Peyer's patch (tissue), 4 donors: Measurements from ENCODE around the gene RANBP1. TPM values are rescaled to one million over a fixed set of nuclear protein-coding genes. Genes with fewer than 3 reads are reported as not detected.

Experiments
- DNase-seq, 3 donors: peaks; one replicate each; pipeline ENCODE4 v3.0.0-alpha.2; 2017 to 2019
- H3K27ac ChIP-seq, 4 donors: fragments of 200-600 bp; sonication (generic); one replicate each; pipeline ENCODE4 v1.5.1; 2016 to 2019
- H3K27me3 ChIP-seq, 2 donors: fragments of 200-600 bp; sonication (generic); one replicate each; pipeline ENCODE4 v1.5.1; 2019
- H3K36me3 ChIP-seq, 3 donors: fragments of 200-600 bp; sonication (generic); one replicate each; pipeline ENCODE4 v1.5.1; 2016 to 2019
- H3K4me1 ChIP-seq, 4 donors: fragments of 200-600 bp; sonication (generic); one replicate each; pipeline ENCODE4 v1.5.1; 2016 to 2019
- H3K4me3 ChIP-seq, 4 donors: fragments of 200-600 bp; sonication (generic); 1 replicate in 3 of 4; 2 replicates in 1 of 4; pipeline ENCODE4 v1.5.1; 2016 to 2019; ENCODE audit warnings: mild to moderate bottlenecking in 1 of 4
- H3K9me3 ChIP-seq, 4 donors: fragments of 200-600 bp; sonication (generic); one replicate each; pipeline ENCODE4 v1.5.1; 2016 to 2019; ENCODE audit warnings: mild to moderate bottlenecking in 1 of 4
- POLR2A ChIP-seq, 2 donors: fragments of 450-650 bp; IDR thresholded peaks; one replicate each; pipeline ENCODE4 v1.5.1; 2017; ENCODE audit warnings: antibody characterized with exemption in 2 of 2, mild to moderate bottlenecking in 2 of 2, moderate library complexity in 2 of 2
- total RNA-seq, 4 donors: library from RNA; depleted of rRNA; stranded (reverse); fragments of >200 nt; gene quantifications; one replicate each; pipeline ENCODE4 v1.1.0, GENCODE V29; 2016
- TF ChIP-seq, protein P1 (sequence below), 6 experiments: fragments of 450-650 bp in 4 of 6; fragments of 200-600 bp in 2 of 6; sonication (generic) in 1 of 6; IDR thresholded peaks; one replicate each; pipeline ENCODE4 v1.5.1; 2017 to 2019; ENCODE audit warnings: antibody characterized with exemption in 6 of 6, mild to moderate bottlenecking in 3 of 6, moderate library complexity in 1 of 6

Gene RANBP1
- total RNA-seq, 4 donors from 2014 or later, result 103 to 203 (median 163) TPM

DNA sequence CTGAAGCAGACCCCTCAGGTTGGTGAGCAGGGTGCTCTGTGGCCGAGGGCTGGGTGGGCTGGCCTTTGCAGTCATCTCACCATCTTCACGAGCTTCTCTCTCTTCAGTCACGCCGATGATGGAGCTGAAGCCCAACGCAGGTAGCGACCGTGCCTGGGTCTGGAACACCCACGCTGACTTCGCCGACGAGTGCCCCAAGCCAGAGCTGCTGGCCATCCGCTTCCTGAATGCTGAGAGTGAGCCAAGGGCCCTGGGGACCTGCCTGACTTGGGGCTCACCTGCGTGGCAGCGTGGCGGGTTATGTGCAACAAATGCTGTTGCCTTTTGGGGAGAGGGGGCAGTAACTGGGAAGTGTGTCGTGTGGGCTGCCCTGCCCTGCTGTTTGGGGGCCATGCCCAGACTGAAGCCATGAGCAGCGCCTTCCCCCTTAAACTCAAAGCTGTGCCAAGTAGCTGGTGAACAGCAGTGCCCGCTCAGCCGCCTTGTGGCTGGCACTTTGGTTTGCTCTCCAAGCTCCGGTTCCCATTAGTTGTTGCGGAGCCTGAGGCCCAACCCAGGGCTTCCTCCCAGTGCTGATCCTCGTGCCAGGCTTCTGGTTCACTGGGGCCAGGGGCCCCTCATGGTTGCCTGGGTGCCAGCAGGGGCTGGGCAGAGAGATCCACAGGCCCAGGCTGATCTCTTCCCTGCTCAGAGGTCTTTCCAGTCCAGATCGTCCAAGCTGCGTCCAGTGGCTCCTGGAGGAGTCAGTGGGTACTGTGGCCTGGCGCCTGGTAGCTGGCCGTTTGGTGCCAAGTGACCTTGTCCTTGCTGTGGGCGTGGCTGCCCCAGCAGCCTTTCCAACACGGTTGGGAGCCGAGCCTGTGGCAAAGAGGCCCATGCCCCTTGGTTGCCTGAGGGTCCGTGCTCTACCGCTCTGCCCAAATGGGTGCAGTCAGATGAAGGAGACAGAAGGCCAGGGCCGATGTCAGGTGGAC, 9.6 kb downstream of the RANBP1 start:
- no peak for DNase-seq
- Histone ChIP-seq H3K27me3 (no peaks in the 10 kb centered on the region), H3K4me3 (no peak overlapping the region), H3K9me3 (no peaks in the 10 kb centered on the region), H3K4me1 (peaks cover 0 to 10% (median 3%) of the 10 kb centered on the region in 4 donors), H3K36me3 (peaks cover 0 to 45% (median 0%) of the 10 kb centered on the region in 3 donors), H3K27ac (no peak overlapping the region)
- TF ChIP-seq, protein P1, sequence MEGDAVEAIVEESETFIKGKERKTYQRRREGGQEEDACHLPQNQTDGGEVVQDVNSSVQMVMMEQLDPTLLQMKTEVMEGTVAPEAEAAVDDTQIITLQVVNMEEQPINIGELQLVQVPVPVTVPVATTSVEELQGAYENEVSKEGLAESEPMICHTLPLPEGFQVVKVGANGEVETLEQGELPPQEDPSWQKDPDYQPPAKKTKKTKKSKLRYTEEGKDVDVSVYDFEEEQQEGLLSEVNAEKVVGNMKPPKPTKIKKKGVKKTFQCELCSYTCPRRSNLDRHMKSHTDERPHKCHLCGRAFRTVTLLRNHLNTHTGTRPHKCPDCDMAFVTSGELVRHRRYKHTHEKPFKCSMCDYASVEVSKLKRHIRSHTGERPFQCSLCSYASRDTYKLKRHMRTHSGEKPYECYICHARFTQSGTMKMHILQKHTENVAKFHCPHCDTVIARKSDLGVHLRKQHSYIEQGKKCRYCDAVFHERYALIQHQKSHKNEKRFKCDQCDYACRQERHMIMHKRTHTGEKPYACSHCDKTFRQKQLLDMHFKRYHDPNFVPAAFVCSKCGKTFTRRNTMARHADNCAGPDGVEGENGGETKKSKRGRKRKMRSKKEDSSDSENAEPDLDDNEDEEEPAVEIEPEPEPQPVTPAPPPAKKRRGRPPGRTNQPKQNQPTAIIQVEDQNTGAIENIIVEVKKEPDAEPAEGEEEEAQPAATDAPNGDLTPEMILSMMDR (IDR thresholded peaks at IDR 0.05), result no peak
- TF ChIP-seq POLR2A (IDR thresholded peaks at IDR 0.05), result no peak

DNA sequence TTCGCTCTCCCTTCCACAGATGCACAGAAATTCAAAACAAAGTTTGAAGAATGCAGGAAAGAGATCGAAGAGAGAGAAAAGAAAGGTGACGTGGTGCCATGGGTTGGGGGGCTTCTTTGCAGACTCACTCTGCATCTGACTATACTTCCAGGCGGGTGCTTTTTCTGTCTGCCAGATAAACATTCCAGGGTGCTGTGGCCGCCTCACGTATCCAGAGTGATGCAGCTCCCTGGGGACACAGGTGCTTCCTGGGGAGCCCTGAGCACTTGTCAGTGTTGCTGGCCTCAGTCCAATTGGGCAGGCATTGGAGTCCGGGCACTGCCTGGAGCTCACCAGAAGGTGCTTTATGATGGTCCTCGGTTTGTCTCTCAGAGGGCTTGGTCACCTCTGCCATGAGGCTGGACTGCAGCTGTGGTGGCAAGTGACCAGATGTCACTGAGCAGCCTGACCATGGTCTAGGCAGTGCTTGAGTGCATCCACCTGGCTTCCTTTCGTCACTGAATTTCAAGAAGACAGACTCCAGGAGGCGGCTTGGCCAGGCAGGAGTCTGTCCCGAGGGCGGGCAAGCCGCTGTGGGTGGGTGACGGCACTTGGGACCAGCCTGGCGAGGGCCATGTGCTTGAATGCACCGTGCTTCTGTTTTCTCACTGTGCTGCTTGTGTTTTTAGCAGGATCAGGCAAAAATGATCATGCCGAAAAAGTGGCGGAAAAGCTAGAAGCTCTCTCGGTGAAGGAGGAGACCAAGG, 10.6 kb downstream of the RANBP1 start:
- no peaks in the 10 kb centered on the region for H3K27me3 ChIP-seq
- H3K36me3 ChIP-seq, result peaks cover 0 to 36% (median 0%) of the 10 kb centered on the region in 3 donors
- H3K27ac ChIP-seq, result no peak overlapping the region
- TF ChIP-seq, protein P1 (IDR thresholded peaks at IDR 0.05), result no peak
- TF ChIP-seq POLR2A (IDR thresholded peaks at IDR 0.05), result no peak
- H3K4me1 ChIP-seq, result peaks cover 0 to 14% (median 5%) of the 10 kb centered on the region in 4 donors
- DNase-seq, result no peak
- no peak overlapping the region for H3K4me3 ChIP-seq
- no peaks in the 10 kb centered on the region for H3K9me3 ChIP-seq

DNA sequence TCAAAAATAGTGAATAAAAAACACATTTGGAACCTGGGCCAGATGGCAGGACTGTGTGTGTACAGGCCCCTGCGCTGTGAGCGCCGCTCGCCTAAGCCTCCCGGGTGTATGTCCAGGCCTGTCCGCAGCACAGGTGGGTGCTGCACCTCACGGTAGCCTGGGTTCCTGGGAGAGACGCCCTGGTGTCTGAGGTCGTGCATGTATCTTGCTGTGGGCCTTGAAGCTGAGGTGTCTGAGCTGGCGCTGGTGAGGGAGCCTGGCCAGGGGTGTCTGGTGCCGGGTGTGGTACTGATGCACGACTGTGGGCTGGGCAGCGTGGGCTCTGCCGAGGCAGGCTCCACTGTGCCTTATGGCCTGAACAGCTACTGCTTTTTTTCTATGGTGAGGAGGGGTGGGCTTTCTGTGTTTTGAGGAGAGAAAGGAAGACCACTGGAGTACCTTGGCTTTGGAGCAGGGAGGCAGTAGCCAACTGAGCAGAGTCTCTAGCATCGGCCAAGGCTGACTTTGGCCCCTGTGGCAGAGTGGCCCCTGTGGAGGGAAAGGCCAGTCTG, 11.5 kb downstream of the RANBP1 start:
- no peak for TF ChIP-seq POLR2A (IDR thresholded peaks at IDR 0.05)
- TF ChIP-seq, protein P1 (IDR thresholded peaks at IDR 0.05), result no peak
- peaks cover 0 to 17% (median 6%) of the 10 kb centered on the region in 4 donors for H3K4me1 ChIP-seq
- H3K27ac ChIP-seq, result no peak overlapping the region
- no peak for DNase-seq
- no peak overlapping the region for H3K4me3 ChIP-seq
- no peaks in the 10 kb centered on the region for H3K27me3 ChIP-seq
- peaks cover 0 to 26% (median 0%) of the 10 kb centered on the region in 3 donors for H3K36me3 ChIP-seq
- H3K9me3 ChIP-seq, result no peaks in the 10 kb centered on the region

DNA sequence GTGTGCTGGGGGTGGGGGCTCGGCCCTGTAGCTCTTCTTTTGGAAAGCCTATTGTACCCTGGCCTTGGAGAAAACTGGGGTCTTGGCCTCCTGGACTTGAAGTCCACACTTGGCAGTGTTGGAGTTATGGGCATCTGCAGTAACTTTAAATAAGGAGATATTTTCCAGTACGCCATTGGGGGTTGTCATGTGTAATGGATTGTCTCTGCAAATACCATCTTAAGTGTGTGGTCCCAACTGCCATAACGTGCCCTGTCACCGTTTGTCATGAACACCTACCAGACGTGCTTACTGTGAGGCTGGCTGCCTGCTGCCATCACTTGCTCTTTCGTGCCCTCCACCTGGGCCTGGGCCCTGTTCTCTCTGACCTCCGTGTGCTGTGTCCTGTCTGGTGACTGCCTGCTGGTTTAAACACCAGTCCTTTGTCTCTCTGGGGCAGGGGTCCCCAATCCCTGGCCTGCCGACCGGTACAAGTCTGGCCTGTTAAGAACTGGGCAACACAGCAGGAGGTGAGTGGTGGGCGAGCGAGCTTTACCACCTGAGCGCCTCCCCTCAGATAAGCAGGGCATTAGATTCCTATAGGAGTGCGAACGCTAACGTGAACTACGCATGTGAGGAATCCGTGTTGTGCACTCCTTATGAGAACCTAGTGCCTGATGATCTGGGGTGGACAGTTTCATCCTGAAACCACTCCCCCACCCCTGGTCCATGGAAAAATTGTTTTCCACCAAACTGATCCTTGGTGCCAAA, 12.1 kb downstream of the RANBP1 start:
- Histone ChIP-seq H3K4me3 (no peak overlapping the region), H3K27me3 (no peaks in the 10 kb centered on the region), H3K4me1 (peaks cover 0 to 24% (median 13%) of the 10 kb centered on the region in 4 donors), H3K9me3 (no peaks in the 10 kb centered on the region), H3K27ac (no peak overlapping the region), H3K36me3 (peaks cover 0 to 24% (median 0%) of the 10 kb centered on the region in 3 donors)
- DNase-seq, result no peak
- TF ChIP-seq, protein P1 (IDR thresholded peaks at IDR 0.05), result no peak
- TF ChIP-seq POLR2A (IDR thresholded peaks at IDR 0.05), result no peak

DNA sequence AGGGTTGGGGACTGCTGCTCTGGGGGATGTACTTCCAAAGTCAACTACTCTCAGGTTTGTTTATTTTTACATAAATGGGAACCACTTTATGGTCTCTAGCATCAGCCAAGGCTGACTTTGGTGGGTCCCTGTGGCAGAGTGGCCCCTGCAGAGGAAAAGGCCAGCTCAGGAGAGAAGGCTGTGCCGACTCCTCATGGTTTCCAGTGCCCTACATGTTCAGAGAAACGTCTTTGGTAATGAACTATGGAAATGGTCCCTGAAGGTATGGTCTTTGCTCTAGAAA, 12.7 kb downstream of the RANBP1 start:
- no peaks in the 10 kb centered on the region for H3K9me3 ChIP-seq
- no peak overlapping the region for H3K27ac ChIP-seq
- peaks cover 0 to 29% (median 16%) of the 10 kb centered on the region in 4 donors for H3K4me1 ChIP-seq
- H3K27me3 ChIP-seq, result no peaks in the 10 kb centered on the region
- TF ChIP-seq, protein P1 (IDR thresholded peaks at IDR 0.05), result no peak
- TF ChIP-seq POLR2A (IDR thresholded peaks at IDR 0.05), result no peak
- no peak for DNase-seq
- H3K36me3 ChIP-seq, result peaks cover 0 to 24% (median 0%) of the 10 kb centered on the region in 3 donors
- H3K4me3 ChIP-seq, result no peak overlapping the region
